CD14-positive monocyte (primary cell): ENCODE results near the gene MARCKS. TPM values are rescaled to one million over a fixed set of nuclear protein-coding genes. Genes with fewer than 3 reads are reported as not detected.

Experiments used
- DNase-seq, 3 donors: peaks; one replicate each; pipeline ENCODE4 v3.0.0-alpha.2; 2011 to 2022
- H2AFZ ChIP-seq: 2 replicates; pipeline ENCODE4 v1.6.0; 2012; ENCODE audit warnings: mild to moderate bottlenecking, low read depth, low read length, inconsistent platforms; ENCODE audit not compliant: insufficient read depth, poor library complexity, severe bottlenecking
- H3K27ac ChIP-seq, 2 donors: 1 replicate in 1 of 2; 2 replicates in 1 of 2; pipeline ENCODE4 v1.5.1; 2012 to 2013; ENCODE audit warnings: low read length in 2 of 2, control low read depth in 1 of 2, inconsistent platforms in 1 of 2, low read depth in 1 of 2, mild to moderate bottlenecking in 1 of 2
- H3K27me3 ChIP-seq, 2 donors: one replicate each; pipeline versions ENCODE4 v1.6.0 to v1.6.1; 2011 to 2013; ENCODE audit warnings: low read length in 2 of 2; ENCODE audit not compliant: control insufficient read depth in 2 of 2, insufficient read depth in 2 of 2
- H3K36me3 ChIP-seq, 2 donors: replicated peaks in 1 of 2; 1 replicate in 1 of 2; 2 replicates in 1 of 2; pipeline versions ENCODE4 v1.5.1 to v1.6.1; 2012 to 2013; ENCODE audit warnings: low read length in 2 of 2, control low read depth in 1 of 2, inconsistent platforms in 1 of 2, mild to moderate bottlenecking in 1 of 2; ENCODE audit not compliant: insufficient read depth in 2 of 2, control insufficient read depth in 1 of 2
- H3K4me1 ChIP-seq, 2 donors: 1 replicate in 1 of 2; 2 replicates in 1 of 2; pipeline versions ENCODE4 v1.5.1 to v1.6.1; 2012 to 2013; ENCODE audit warnings: low read length in 2 of 2, control low read depth in 1 of 2, inconsistent platforms in 1 of 2, mild to moderate bottlenecking in 1 of 2, moderate library complexity in 1 of 2; ENCODE audit not compliant: insufficient read depth in 2 of 2, control insufficient read depth in 1 of 2
- H3K4me2 ChIP-seq: replicated peaks from 2 replicates; pipeline ENCODE3; 2012; ENCODE audit warnings: low read length, moderate library complexity, mild to moderate bottlenecking; ENCODE audit not compliant: poor library complexity, severe bottlenecking; ENCODE audit errors: extremely low read depth
- H3K4me3 ChIP-seq, 3 experiments: fragments of 200-600 bp in 1 of 3; sonication (generic) in 1 of 3; replicated peaks in 1 of 3; 1 replicate in 2 of 3; 2 replicates in 1 of 3; pipeline ENCODE4 v1.5.1; 2011 to 2013; ENCODE audit warnings: low read length in 3 of 3, mild to moderate bottlenecking in 3 of 3, control low read depth in 2 of 3, low read depth in 2 of 3, inconsistent platforms in 1 of 3, moderate library complexity in 1 of 3
- H3K79me2 ChIP-seq: 2 replicates; pipeline ENCODE4 v1.6.0; 2012; ENCODE audit warnings: mild to moderate bottlenecking, control low read depth, inconsistent platforms, low read length, moderate library complexity; ENCODE audit not compliant: insufficient read depth
- H3K9ac ChIP-seq: 2 replicates; pipeline ENCODE4 v1.6.0; 2017; ENCODE audit warnings: low read length, mild to moderate bottlenecking; ENCODE audit not compliant: insufficient read depth, poor library complexity, severe bottlenecking
- H3K9me3 ChIP-seq, 2 donors: replicated peaks in 1 of 2; 1 replicate in 1 of 2; 2 replicates in 1 of 2; pipeline versions ENCODE4 v1.5.1 to v1.6.1; 2012 to 2013; ENCODE audit warnings: low read length in 2 of 2, control low read depth in 1 of 2; ENCODE audit not compliant: control insufficient read depth in 1 of 2, insufficient read depth in 1 of 2
- H4K20me1 ChIP-seq: 2 replicates; pipeline ENCODE4 v1.6.0; 2012; ENCODE audit warnings: mild to moderate bottlenecking, low read length, control low read depth, moderate library complexity; ENCODE audit not compliant: insufficient read depth
- H3K27ac Mint-ChIP-seq, 7 donors: one replicate each; pipeline ENCODE4 v1.8.0; 2020; ENCODE audit warnings: mild to moderate bottlenecking in 7 of 7, mixed read lengths in 7 of 7, moderate library complexity in 6 of 7, inconsistent platforms in 2 of 7
- H3K27me3 Mint-ChIP-seq, 3 donors: one replicate each; pipeline ENCODE4 v1.8.0; 2021 to 2022; ENCODE audit warnings: low read depth in 3 of 3, mild to moderate bottlenecking in 3 of 3, mixed read lengths in 3 of 3, moderate library complexity in 3 of 3, inconsistent platforms in 1 of 3
- H3K36me3 Mint-ChIP-seq, 2 donors: one replicate each; pipeline ENCODE4 v1.8.0; 2020; ENCODE audit warnings: mixed read lengths in 2 of 2, inconsistent platforms in 1 of 2, mild to moderate bottlenecking in 1 of 2
- H3K4me1 Mint-ChIP-seq: one replicate; pipeline ENCODE4 v1.8.0; 2020; ENCODE audit warnings: mild to moderate bottlenecking, mixed read lengths
- H3K4me3 Mint-ChIP-seq, 2 donors: one replicate each; pipeline ENCODE4 v1.8.0; 2020; ENCODE audit warnings: mild to moderate bottlenecking in 2 of 2, mixed read lengths in 2 of 2, moderate library complexity in 1 of 2
- H3K9me3 Mint-ChIP-seq, 7 donors: one replicate each; pipeline ENCODE4 v1.8.0; 2020 to 2022; ENCODE audit warnings: mixed read lengths in 7 of 7, mild to moderate bottlenecking in 6 of 7, moderate library complexity in 6 of 7, inconsistent platforms in 2 of 7
- WGBS: methylation state at CpG from one replicate; pipeline ENCODE4 v1.1.5; 2013; ENCODE audit warnings: missing lambda C conversion rate; ENCODE audit not compliant: insufficient coverage; 5-methylcytosine and 5-hydroxymethylcytosine counted together
- intact Hi-C, 2 donors: fragments of 100-400 bp; cut with micrococcal nuclease; formaldehyde crosslinking; loops; one replicate each; pipeline versions ENCODE4 v1.15.0 to v1.15.1; 2023
- polyA plus RNA-seq, 3 donors: library from polyadenylated mRNA; depleted of rRNA in 1 of 3; unstranded in 2 of 3; stranded (reverse) in 1 of 3; fragments of 300-500 nt in 2 of 3; fragments of >200 nt in 1 of 3; fragmentation: Illumina TruSeq in 2 of 3; gene quantifications; 1 replicate in 2 of 3; 2 replicates in 1 of 3; pipeline ENCODE4 v1.2.3, GENCODE V29; 2012 to 2021
- TF ChIP-seq, protein P1 (sequence below): fragments of 200-600 bp; IDR thresholded peaks from one replicate; pipeline ENCODE4 v1.8.0; 2022; ENCODE audit warnings: antibody characterized with exemption, mild to moderate bottlenecking

Gene MARCKS
- polyA plus RNA-seq, 3 donors = 12.1 to 22.9 (median 14.4) TPM

DNA sequence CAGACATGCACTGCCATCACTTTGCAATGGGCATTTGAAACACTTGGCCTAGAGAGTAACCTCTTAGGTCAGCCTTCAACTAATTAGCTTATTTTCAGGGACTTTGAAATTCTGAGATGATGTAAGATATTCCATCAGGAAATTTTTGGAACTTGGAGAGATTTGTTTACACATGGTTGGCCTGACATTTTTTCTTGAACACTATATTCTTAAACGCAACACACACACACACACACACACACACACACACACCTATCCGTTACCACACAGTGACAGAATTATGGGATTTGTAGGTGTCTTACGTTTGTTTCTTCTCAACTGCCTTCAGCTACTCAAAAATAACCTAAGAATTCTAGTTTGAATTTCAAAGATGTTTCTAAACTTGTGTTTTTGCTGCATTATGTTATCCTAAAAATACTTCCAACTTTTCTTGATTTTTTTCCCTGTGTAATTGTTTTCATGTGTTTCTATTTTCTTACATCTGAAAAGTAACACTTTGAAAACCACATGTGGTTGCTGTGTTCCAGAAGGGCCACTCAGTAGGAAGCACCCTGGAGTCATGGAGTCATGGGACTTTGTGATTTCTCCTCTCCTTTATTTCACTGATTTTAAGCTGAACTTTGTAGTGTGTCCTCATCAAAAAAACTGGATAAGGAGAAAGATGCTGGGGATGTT, 31.9 kb downstream of the MARCKS start:
- H3K36me3 Mint-ChIP-seq = no peaks in the 10 kb centered on the region
- no peak for DNase-seq
- TF ChIP-seq, protein P1, sequence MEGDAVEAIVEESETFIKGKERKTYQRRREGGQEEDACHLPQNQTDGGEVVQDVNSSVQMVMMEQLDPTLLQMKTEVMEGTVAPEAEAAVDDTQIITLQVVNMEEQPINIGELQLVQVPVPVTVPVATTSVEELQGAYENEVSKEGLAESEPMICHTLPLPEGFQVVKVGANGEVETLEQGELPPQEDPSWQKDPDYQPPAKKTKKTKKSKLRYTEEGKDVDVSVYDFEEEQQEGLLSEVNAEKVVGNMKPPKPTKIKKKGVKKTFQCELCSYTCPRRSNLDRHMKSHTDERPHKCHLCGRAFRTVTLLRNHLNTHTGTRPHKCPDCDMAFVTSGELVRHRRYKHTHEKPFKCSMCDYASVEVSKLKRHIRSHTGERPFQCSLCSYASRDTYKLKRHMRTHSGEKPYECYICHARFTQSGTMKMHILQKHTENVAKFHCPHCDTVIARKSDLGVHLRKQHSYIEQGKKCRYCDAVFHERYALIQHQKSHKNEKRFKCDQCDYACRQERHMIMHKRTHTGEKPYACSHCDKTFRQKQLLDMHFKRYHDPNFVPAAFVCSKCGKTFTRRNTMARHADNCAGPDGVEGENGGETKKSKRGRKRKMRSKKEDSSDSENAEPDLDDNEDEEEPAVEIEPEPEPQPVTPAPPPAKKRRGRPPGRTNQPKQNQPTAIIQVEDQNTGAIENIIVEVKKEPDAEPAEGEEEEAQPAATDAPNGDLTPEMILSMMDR = no peak
- H3K27me3 ChIP-seq = no peaks in the 10 kb centered on the region
- H3K4me2 ChIP-seq = no peak overlapping the region
- peaks cover 4 to 18% (median 5%) of the 10 kb centered on the region in 7 donors for H3K9me3 Mint-ChIP-seq
- H3K9ac ChIP-seq = no peak overlapping the region
- no peak overlapping the region for H3K27ac Mint-ChIP-seq
- no peaks in the 10 kb centered on the region for H3K27me3 Mint-ChIP-seq
- H3K27ac ChIP-seq = no peak overlapping the region
- no peak overlapping the region for H2AFZ ChIP-seq
- peaks cover 0 to 8% of the 10 kb centered on the region in 2 donors for H3K9me3 ChIP-seq
- no peaks in the 10 kb centered on the region for H3K36me3 ChIP-seq
- no CpG with 5 or more reads among the region's 3 CpGs for WGBS
- H3K4me1 Mint-ChIP-seq = no peaks in the 10 kb centered on the region
- no peak overlapping the region for H3K4me3 Mint-ChIP-seq
- H3K79me2 ChIP-seq = no peaks in the 10 kb centered on the region
- intact Hi-C loops = no loop called here
- no peaks in the 10 kb centered on the region for H4K20me1 ChIP-seq
- no peaks in the 10 kb centered on the region for H3K4me1 ChIP-seq
- H3K4me3 ChIP-seq = no peak overlapping the region

DNA sequence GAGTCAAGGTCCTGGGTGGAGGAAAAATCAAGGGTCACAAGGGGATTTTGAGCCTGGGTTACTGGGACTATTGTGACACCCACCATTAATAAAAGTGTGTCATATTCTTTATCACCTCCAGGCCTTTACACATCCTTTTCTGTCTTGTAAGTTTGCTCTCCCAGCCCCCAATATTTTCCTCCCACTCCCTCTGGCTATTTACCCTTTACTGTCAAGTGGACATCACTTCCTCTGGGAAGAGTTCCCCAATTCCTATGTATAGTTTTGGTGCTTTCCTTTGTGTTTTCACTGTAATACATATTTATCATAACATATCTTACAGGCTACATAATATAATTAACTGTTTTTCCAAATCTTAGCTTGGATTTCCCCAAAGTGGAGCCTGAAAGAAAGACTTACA, 36.3 kb downstream of the MARCKS start:
- H3K27ac Mint-ChIP-seq = no peak overlapping the region
- Histone ChIP-seq H4K20me1 (no peaks in the 10 kb centered on the region), H3K4me3 (no peak overlapping the region), H3K27ac (no peak overlapping the region), H3K9me3 (peaks cover 0 to 8% of the 10 kb centered on the region in 2 donors), H2AFZ (no peak overlapping the region), H3K36me3 (no peaks in the 10 kb centered on the region), H3K27me3 (no peaks in the 10 kb centered on the region), H3K4me2 (no peak overlapping the region), H3K4me1 (no peaks in the 10 kb centered on the region), H3K9ac (no peak overlapping the region), H3K79me2 (no peaks in the 10 kb centered on the region)
- intact Hi-C loops = no loop called here
- no peaks in the 10 kb centered on the region for H3K36me3 Mint-ChIP-seq
- no peaks in the 10 kb centered on the region for H3K27me3 Mint-ChIP-seq
- TF ChIP-seq, protein P1 = no peak
- H3K4me1 Mint-ChIP-seq = no peaks in the 10 kb centered on the region
- peaks cover 4 to 18% (median 6%) of the 10 kb centered on the region in 7 donors for H3K9me3 Mint-ChIP-seq
- DNase-seq = no peak
- H3K4me3 Mint-ChIP-seq = no peak overlapping the region
